Upper lobe of left lung (tissue), 6 donors: ENCODE measurements around the gene PCDH1. TPM values are rescaled to one million over a fixed set of nuclear protein-coding genes. Genes with fewer than 3 reads are reported as not detected.

Experiments
- ATAC-seq, 2 donors: fragments of 200-7000 bp; cut with Tn5 transposase; one replicate each; pipeline ENCODE4 v1.9.1; 2022; ENCODE audit warnings: mild to moderate bottlenecking in 2 of 2, moderate library complexity in 2 of 2; ENCODE audit not compliant: low FRiP score in 2 of 2
- DNase-seq, 2 donors: peaks; one replicate each; pipeline ENCODE4 v3.0.0-alpha.2; 2019 to 2020
- H3K27ac ChIP-seq, 4 donors: fragments of 200-600 bp; sonication (generic); one replicate each; pipeline ENCODE4 v1.5.1; 2016 to 2019
- H3K27me3 ChIP-seq, 4 donors: fragments of 200-600 bp; sonication (generic); one replicate each; pipeline ENCODE4 v1.5.1; 2017 to 2019
- H3K36me3 ChIP-seq, 4 donors: fragments of 200-600 bp; sonication (generic); one replicate each; pipeline ENCODE4 v1.5.1; 2016 to 2019
- H3K4me1 ChIP-seq, 4 donors: fragments of 200-600 bp; sonication (generic); one replicate each; pipeline ENCODE4 v1.5.1; 2018 to 2019
- H3K4me3 ChIP-seq, 4 donors: fragments of 200-600 bp; sonication (generic); one replicate each; pipeline ENCODE4 v1.5.1; 2017 to 2019; ENCODE audit warnings: mild to moderate bottlenecking in 2 of 4, moderate library complexity in 1 of 4
- H3K9me3 ChIP-seq, 4 donors: fragments of 200-600 bp; sonication (generic); one replicate each; pipeline ENCODE4 v1.5.1; 2018 to 2019
- CTCF ChIP-seq, 6 experiments: fragments of 450-650 bp in 4 of 6; fragments of 200-600 bp in 2 of 6; sonication (generic) in 2 of 6; IDR thresholded peaks; one replicate each; pipeline ENCODE4 v1.5.1; 2016 to 2019; ENCODE audit warnings: antibody characterized with exemption in 6 of 6
- EP300 ChIP-seq, 4 donors: sonication (generic); formaldehyde crosslinking; IDR thresholded peaks; one replicate each; pipeline ENCODE4 v1.5.1; 2017; ENCODE audit warnings: antibody characterized with exemption in 4 of 4, control low read depth in 2 of 4
- POLR2A ChIP-seq, 4 donors: fragments of 450-650 bp; IDR thresholded peaks; one replicate each; pipeline ENCODE4 v1.5.1; 2016 to 2017; ENCODE audit warnings: antibody characterized with exemption in 4 of 4, mild to moderate bottlenecking in 2 of 4
- POLR2AphosphoS5 ChIP-seq, 2 donors: sonication (generic); formaldehyde crosslinking; IDR thresholded peaks; one replicate each; pipeline ENCODE4 v1.5.1; 2017; ENCODE audit warnings: antibody characterized with exemption in 2 of 2
- WGBS, 2 donors: methylation state at CpG; one replicate each; pipeline ENCODE4 v1.1.5; 2017 to 2018; 5-methylcytosine and 5-hydroxymethylcytosine counted together
- total RNA-seq, 6 donors: library from RNA; depleted of rRNA in 4 of 6; stranded (reverse); fragments of >200 nt in 4 of 6; gene quantifications; one replicate each; pipeline versions ENCODE4 v1.1.0 to v1.2.1, GENCODE V29; 2016 to 2021
- donor health status: DM: no; HTN: no; CAD: no; lungs with moderate emphysema.
- donor health status: DM: no; HTN: yes; CAD: no; lungs with severe emphysema.

The PCDH1 gene
- total RNA-seq, 6 donors from 2014 or later = 41.3 to 133 (median 81.6) TPM

GRCh38 chr5:141914797-141915196 lies 36.6 kb upstream of the PCDH1 start:
- no peak for ATAC-seq
- peaks cover 6 to 12% (median 11%) of the 10 kb centered on the region in 4 donors for H3K4me1 ChIP-seq
- H3K4me3 ChIP-seq = no peak overlapping the region
- H3K9me3 ChIP-seq = no peaks in the 10 kb centered on the region
- H3K36me3 ChIP-seq = no peaks in the 10 kb centered on the region
- no peaks in the 10 kb centered on the region for H3K27me3 ChIP-seq
- no peak overlapping the region for H3K27ac ChIP-seq
- DNase-seq = no peak
- 93 to 98% methylated on average over 3 of the region's 3 CpGs for WGBS, 2 donors
- TF ChIP-seq POLR2A (IDR thresholded peaks at IDR 0.05) (no peak), CTCF (IDR thresholded peaks at IDR 0.05) (no peak), POLR2AphosphoS5 (IDR thresholded peaks at IDR 0.05) (no peak), EP300 (IDR thresholded peaks at IDR 0.05) (no peak)

GRCh38 chr5:141914199-141914743 lies 36.1 kb upstream of the PCDH1 start:
- ATAC-seq (peak; percentile 75 to 88), DNase-seq (peak; percentile 74 to 89)
- WGBS, 2 donors = 17 to 42% methylated on average over 7 to 32 of the region's 40 CpGs
- TF ChIP-seq CTCF (IDR thresholded peaks at IDR 0.05) (peak in 5 of 6 experiments; percentile 27 to 47 (median 42)), POLR2A (IDR thresholded peaks at IDR 0.05) (no peak)
- Histone ChIP-seq H3K27ac (no peak overlapping the region), H3K27me3 (no peaks in the 10 kb centered on the region), H3K4me3 (peak overlapping the region in 3 of 4 donors; percentile 20 to 45 (median 39)), H3K36me3 (no peaks in the 10 kb centered on the region), H3K4me1 (peaks cover 6 to 12% (median 11%) of the 10 kb centered on the region in 4 donors), H3K9me3 (no peaks in the 10 kb centered on the region)

GRCh38 chr5:141913560-141914198 lies 35.5 kb upstream of the PCDH1 start:
- Histone ChIP-seq H3K9me3 (no peaks in the 10 kb centered on the region), H3K27me3 (no peaks in the 10 kb centered on the region), H3K27ac (no peak overlapping the region), H3K36me3 (no peaks in the 10 kb centered on the region), H3K4me3 (peak overlapping the region in 3 of 4 donors; percentile 20 to 45 (median 39)), H3K4me1 (peaks cover 6 to 12% (median 11%) of the 10 kb centered on the region in 4 donors)
- ATAC-seq (no peak), DNase-seq (no peak)
- TF ChIP-seq CTCF (IDR thresholded peaks at IDR 0.05) (no peak), POLR2A (IDR thresholded peaks at IDR 0.05) (no peak), POLR2AphosphoS5 (IDR thresholded peaks at IDR 0.05) (no peak), EP300 (IDR thresholded peaks at IDR 0.05) (no peak)
- 32 to 34% methylated on average over 16 of the region's 16 CpGs for WGBS, 2 donors

GRCh38 chr5:141910271-141910673 lies 32.1 kb upstream of the PCDH1 start:
- H3K27ac ChIP-seq = no peak overlapping the region
- H3K27me3 ChIP-seq = no peaks in the 10 kb centered on the region
- peaks cover 6 to 12% (median 11%) of the 10 kb centered on the region in 4 donors for H3K4me1 ChIP-seq
- TF ChIP-seq EP300 (IDR thresholded peaks at IDR 0.05) = no peak
- TF ChIP-seq CTCF (IDR thresholded peaks at IDR 0.05) = no peak
- TF ChIP-seq POLR2AphosphoS5 (IDR thresholded peaks at IDR 0.05) = no peak
- no peak for TF ChIP-seq POLR2A (IDR thresholded peaks at IDR 0.05)
- 53 to 71% methylated on average over 2 of the region's 2 CpGs for WGBS, 2 donors
- H3K9me3 ChIP-seq = no peaks in the 10 kb centered on the region
- H3K36me3 ChIP-seq = no peaks in the 10 kb centered on the region
- no peak overlapping the region for H3K4me3 ChIP-seq
- ATAC-seq (no peak), DNase-seq (no peak)

GRCh38 chr5:141909212-141909611 lies 31.0 kb upstream of the PCDH1 start:
- Histone ChIP-seq H3K36me3 (no peaks in the 10 kb centered on the region), H3K4me1 (peaks cover 6 to 8% (median 7%) of the 10 kb centered on the region in 4 donors), H3K27ac (no peak overlapping the region), H3K4me3 (no peak overlapping the region), H3K9me3 (no peaks in the 10 kb centered on the region), H3K27me3 (no peaks in the 10 kb centered on the region)
- 73 to 79% methylated on average over 4 of the region's 4 CpGs for WGBS, 2 donors
- no peak for ATAC-seq
- no peak for TF ChIP-seq POLR2A (IDR thresholded peaks at IDR 0.05)
- TF ChIP-seq CTCF (IDR thresholded peaks at IDR 0.05) = no peak
- TF ChIP-seq POLR2AphosphoS5 (IDR thresholded peaks at IDR 0.05) = no peak
- TF ChIP-seq EP300 (IDR thresholded peaks at IDR 0.05) = no peak
- DNase-seq = no peak
